ENCODE data around the gene TARP.

Gene TARP

DNA sequence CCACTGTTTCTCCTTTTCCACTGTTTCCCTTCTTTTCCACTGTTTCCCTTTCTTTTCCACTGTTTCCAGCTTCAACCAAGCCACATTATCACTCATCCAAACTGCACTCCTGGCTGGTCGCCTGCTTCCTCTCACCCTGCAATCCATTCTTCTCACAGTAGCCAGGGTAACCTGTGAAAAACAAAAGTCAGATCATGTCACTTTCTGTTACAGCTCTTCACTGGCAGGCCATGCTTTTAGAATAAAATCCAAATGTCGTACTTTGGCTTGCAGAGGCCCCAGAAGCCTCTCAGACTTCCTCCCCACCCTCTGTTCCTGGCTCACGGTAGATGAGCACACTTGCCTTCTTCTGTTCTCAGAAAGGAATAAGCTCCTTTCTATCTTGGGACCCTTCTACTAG, 61.5 kb downstream of the TARP start:
- no peak for DNase-seq

DNA sequence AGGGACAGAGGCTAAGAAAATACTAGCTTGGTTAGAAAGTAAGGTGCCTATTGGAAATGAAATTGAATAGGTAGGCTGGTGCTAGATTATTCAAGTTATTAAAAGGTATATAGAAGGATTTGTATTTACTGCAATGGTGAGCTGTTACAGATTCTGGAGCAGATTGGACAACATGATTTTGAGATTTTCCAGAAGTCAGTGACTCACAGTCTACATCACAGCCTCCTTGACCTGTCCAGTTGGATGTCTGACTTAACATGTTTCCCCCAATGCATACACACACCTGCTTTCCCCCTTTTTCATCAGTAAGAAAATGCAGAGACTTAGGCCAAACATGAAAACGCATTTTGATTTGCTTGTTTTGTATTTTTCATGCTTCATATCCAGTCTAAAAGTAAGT, 62.0 kb downstream of the TARP start:
- no peak for DNase-seq
